ELF-1 (cell line): ENCODE measurements around the gene ZBTB49.
A peak's percentile ranks its signal among the peaks of the same experiment; 100 is the strongest.
"Not testable (repeated sequence)": the region's sequence is repeated elsewhere in the genome, so short reads cannot be mapped to it uniquely, and the experiment has no call there.

Source experiments
- DNase-seq: peaks from one replicate; pipeline ENCODE4 v3.0.0-alpha.2; 2016; ENCODE audit warnings: low read depth, low spot score

Gene ZBTB49

DNA sequence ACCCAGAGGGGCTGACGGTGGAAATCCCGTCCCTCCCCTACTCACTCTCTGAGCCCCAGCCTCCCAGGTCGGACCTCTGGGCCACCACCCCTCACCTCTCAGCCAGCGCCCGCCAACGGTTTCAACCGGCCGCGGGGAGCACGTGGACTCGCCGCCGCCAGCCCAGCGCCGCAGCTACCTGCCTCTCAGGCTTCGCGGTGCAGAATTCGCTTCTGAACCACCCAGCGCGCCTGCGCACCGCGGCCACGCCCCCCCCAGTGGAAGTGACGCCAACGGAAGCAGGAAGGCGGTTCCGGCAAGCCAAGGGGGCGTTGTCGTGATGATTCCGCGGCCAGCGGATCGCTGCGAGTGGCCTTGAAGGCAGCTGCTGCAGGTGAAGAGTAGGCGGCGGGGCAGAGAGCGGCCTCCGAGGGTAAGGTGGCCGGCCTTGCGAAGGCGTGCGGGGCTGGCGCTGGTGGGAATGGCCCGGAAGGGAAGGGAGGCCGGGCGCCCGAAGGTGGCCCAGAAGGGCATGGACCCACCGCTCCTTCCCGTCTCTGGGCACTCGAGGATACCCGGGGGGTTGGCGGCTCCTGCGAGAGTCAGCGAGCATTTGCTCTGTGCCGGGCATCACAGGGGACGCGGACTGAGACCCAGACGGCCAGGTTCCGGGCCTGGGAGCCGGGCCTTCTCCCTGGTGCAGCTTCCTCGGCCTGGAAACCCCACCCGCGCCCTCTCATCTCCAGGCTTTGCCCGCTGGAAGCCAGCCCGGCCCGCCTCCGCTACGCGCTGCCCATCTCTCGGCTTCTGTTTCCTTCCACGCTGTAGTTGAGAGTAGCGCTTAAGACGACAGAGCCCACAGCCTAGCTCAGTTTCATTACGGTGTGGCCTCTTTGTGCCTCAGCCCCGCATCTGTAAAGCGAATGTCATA lies at the start of gene ZBTB49, which contains the start of gene LYAR:
ZBTB49 (plus strand) TSS at position 311 of the 910 bp plus-strand sequence. CDS start 9,695 bp downstream, outside the sequence.
LYAR (minus strand) TSS at position 214 of the 910 bp plus-strand sequence. CDS start 6,412 bp downstream, outside the sequence.
- DNase-seq = peak; percentile 95

DNA sequence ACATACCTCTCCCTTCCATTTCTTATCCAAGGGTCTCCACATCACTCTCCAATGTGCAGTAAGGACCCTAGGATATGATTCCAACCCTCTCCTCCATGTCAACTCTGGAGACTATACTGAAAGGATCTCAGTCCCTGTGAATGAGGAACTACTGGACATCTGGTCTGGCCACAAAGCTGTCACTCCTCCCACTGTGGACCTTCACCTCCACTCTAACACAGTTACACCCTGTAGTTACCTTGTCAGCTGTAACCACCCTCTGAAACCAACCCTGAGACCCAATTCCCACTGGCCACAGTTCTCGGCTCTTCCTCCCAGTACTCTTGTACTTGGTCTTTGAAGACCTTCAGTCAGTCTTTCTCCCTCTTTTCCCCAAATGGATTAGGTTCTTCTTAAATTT lies 44.9 kb upstream of the ZBTB49 start:
- DNase-seq = no peak

- no peak for DNase-seq
These were observed 42.4 kb upstream of the ZBTB49 start for GRCh38 chr4:4247696-4248028.

DNA sequence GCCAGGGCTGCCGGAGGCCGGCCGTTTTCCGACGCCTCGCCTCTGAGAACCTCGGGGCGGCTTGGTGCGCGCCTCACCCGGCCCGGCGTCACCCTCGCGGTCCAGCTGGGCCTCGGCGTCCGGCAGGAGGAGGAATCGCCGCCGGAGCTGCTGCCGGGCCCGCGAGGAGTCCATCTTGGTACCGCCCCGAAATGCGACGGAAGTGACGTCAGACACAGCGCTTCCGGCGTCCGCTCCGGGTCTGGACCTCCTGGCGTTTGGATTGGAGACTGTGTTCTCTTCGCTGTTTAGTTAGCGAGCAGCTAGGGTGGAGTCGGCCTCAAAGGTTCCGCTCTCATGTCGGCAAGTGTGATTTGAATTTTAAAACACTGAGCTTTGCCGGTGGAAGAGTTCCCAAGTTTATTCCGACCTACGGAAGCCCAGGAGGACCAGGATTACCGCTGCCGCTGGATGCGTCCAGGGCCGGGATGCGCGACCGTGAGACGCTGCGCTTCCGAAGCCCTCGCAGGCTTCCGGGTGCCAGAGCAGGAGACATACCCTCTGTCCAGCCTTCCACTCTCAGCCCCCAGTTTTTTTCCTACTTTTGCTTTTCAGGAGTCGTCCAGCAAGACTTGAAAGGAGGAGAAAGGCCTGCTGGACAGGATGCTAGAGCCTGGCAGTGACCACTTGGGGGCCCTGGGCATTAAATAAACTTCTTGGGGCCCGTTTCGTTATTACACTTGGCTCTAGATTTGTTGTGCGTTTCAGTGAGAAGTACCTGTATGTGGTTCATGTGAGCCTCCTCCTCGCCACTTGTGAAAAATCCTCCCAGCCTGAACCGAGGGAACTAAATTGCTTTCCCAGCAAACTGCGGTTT lies 41.8 kb upstream of the ZBTB49 start, which contains the start of gene TMEM128:
TMEM128 (minus strand) TSS at position 195 of the 856 bp plus-strand sequence; CDS start at position 174, 21 bp downstream.
- peak; percentile 96 for DNase-seq

DNA sequence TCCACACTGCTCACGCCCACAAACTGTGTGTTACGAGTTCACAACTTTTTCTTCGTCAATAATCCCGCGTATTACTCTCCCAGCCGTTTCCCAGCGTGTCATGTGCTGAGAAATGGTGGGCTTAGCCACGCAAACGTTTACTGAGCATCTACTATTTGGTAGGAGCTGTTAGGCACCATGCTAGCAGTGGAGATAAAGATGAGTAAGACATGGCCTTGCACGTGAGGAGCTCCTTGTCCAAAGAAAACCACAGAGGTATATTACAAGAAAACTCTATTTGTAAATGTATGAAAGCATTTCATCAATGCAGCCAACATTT lies 41.2 kb upstream of the ZBTB49 start:
- DNase-seq = no peak

DNA sequence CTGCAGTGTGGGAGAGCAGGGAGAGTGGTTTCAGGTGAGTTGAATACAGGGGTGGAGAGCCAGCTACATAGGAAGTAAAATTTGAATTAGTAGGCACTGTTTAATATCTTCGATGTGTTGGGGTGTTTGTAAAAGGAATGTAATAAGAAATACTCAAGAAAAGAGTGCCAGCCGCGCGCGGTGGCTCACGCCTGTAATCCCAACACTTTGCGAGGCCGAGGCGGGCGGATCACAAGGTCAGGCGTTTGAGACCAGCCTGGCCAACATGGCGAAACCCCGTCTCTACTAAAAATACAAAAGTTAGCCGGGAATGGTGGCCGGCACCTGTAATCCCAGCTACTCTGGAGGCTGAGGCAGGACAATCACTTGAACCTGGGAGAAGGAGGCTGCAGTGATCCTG lies 40.7 kb upstream of the ZBTB49 start:
- DNase-seq = not testable (repeated sequence)

DNA sequence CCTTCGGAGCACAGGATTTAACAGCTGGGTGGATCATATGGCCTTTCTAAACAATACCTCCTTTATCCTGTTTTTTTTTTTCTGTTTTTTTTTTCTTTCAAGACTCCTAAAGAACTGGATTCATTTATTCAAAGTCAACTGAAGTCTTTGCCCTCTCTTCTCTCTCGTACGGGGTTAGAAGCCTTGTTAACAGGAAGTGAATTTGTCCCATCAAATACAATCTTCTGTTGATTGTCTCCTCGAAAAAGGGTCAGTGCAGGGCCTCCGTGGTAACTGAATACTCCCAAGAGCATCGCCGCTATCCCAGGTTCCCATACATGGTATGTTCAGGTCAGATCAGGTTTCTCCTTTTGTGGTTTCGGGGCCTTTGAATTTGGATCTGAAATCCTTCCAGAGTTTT lies 40.2 kb upstream of the ZBTB49 start:
- DNase-seq = no peak

DNA sequence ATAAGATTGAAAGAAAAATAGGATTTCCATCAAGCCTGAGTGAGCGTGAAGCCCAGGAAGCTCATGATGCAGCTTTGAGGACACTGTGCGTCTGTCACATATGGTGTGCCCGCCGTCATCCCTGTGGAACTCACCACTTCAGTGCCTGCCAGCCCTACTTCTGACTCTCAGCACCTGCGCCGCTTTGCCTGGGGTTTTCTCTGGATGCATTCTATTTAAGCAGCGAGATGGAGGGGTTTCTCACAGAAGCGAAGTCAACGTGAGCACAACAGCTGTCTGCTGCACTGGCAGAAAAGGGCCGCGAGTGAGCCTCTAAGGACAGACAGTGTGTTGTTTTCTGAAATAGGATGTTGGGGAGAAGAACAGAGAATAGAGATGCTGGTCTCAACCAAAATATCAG lies 35.9 kb upstream of the ZBTB49 start:
- no peak for DNase-seq

GRCh38 chr4:4254666-4255065 lies 35.4 kb upstream of the ZBTB49 start:
- no peak for DNase-seq

- no peak for DNase-seq
These were observed 33.3 kb upstream of the ZBTB49 start for GRCh38 chr4:4256799-4257198.

DNA sequence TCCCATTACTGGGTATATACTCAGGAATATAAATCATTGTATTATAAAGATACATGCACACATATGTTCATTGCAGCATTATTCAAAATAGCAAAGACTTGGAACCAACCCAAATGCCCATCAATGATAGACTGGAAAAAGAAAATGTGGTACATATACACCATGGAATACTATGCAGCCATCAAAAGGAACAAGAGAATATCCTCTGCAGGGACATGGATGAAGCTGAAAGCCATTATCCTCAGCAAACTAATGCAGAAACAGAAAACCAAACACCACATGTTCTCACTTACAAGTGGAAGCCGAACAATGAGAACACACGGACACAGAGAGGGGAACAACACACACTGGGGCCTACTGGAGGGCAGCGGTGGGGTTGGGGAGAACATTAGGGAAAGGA lies 32.3 kb upstream of the ZBTB49 start:
- not testable (repeated sequence) for DNase-seq

GRCh38 chr4:4259484-4260100 lies 30.5 kb upstream of the ZBTB49 start:
- peak; percentile 29 for DNase-seq

GRCh38 chr4:4260185-4260751 lies 29.8 kb upstream of the ZBTB49 start:
- DNase-seq = no peak

GRCh38 chr4:4267981-4268380 lies 22.1 kb upstream of the ZBTB49 start:
- no peak for DNase-seq

- DNase-seq = no peak
These were observed 21.3 kb upstream of the ZBTB49 start for GRCh38 chr4:4268776-4269175.

- no peak for DNase-seq
These were observed 20.7 kb upstream of the ZBTB49 start for GRCh38 chr4:4269331-4269731.

DNA sequence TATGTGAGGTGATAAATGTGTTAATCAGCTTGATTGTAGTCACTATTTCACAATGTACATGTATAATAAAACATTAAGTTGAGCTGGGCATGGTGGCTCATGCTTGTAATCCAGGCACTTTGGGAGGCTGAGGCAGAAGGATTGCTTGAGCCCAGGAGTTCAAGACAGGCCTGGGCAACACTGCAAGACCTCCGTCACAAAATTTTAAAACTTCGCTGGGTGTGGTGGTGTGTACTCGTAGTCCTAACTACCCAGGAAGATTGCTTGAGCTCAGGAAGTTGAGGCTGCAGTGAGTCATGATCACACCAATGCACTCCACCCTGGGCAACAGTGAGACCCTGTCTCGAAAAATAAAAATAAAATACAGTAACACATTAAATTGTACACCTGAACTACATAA lies 20.2 kb upstream of the ZBTB49 start:
- no peak for DNase-seq

- no peak for DNase-seq
These were observed 19.5 kb upstream of the ZBTB49 start for GRCh38 chr4:4270529-4270928.

- peak; percentile 17 for DNase-seq
These were observed 18.1 kb upstream of the ZBTB49 start for GRCh38 chr4:4271912-4272311.

- DNase-seq = no peak
These were observed 15.8 kb upstream of the ZBTB49 start for GRCh38 chr4:4274226-4274625.

DNA sequence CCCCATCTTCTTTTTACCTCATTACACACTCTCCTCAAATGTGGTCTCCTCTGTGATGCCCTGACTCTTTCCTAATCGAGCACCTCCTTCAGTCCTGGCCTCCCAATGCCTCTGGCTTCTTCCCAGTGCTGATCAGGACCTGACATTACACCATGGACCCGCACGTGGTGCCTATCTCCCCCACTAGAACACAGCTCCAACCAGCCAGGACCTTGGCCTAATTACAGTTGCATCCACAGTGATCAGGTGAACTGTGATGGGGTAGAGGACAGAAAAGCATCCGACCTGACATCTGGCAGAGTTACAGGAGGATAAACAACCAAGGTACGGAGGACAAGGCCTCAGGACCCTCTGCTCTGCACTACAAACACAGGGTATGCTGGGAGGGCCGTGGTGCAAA lies 12.5 kb upstream of the ZBTB49 start:
- DNase-seq = no peak

GRCh38 chr4:4281787-4282186 lies 8.3 kb upstream of the ZBTB49 start:
- DNase-seq = no peak
